Neural cell (in vitro differentiated cells): ENCODE data around the gene FSIP1. TPM values are rescaled to one million over a fixed set of nuclear protein-coding genes. Genes with fewer than 3 reads are reported as not detected.

Source experiments
- H2AFZ ChIP-seq: fragments of 200-600, 300-800 bp; sonication (generic), shearing (Covaris generic); 2 replicates; pipeline ENCODE4 v1.6.0; 2014; ENCODE audit warnings: low read depth, mild to moderate bottlenecking, antibody characterized with exemption, low read length, moderate library complexity
- H3F3A ChIP-seq: fragments of 200-600 bp; shearing (Covaris generic); 2 replicates; pipeline ENCODE4 v1.6.1; 2016; ENCODE audit warnings: mild to moderate bottlenecking, moderate library complexity, mixed read lengths, antibody characterized with exemption, low read length; ENCODE audit not compliant: insufficient read depth, poor library complexity, severe bottlenecking
- H3K27ac ChIP-seq: fragments of 200-600, 300-800 bp; sonication (generic), shearing (Covaris generic); 2 replicates; pipeline ENCODE4 v1.5.1; 2014; ENCODE audit warnings: mild to moderate bottlenecking, low read length, moderate library complexity
- H3K27me3 ChIP-seq: fragments of 300-800, 200-600 bp; sonication (generic), shearing (Covaris generic); 2 replicates; pipeline ENCODE4 v1.6.0; 2014; ENCODE audit warnings: mild to moderate bottlenecking, low read depth, low read length, moderate library complexity; ENCODE audit not compliant: insufficient read depth
- H3K36me3 ChIP-seq: fragments of 300-800, 200-600 bp; sonication (generic), shearing (Covaris generic); 2 replicates; pipeline ENCODE4 v1.5.1; 2014; ENCODE audit warnings: mild to moderate bottlenecking, antibody characterized with exemption, low read length, moderate library complexity; ENCODE audit not compliant: insufficient read depth
- H3K4me2 ChIP-seq: fragments of 300-800, 200-600 bp; sonication (generic), shearing (Covaris generic); 2 replicates; pipeline ENCODE4 v1.6.0; 2014; ENCODE audit warnings: mild to moderate bottlenecking, low read length
- H3K4me3 ChIP-seq: fragments of 300-800, 200-600 bp; sonication (generic), shearing (Covaris generic); 2 replicates; pipeline ENCODE4 v1.5.1; 2014; ENCODE audit warnings: mild to moderate bottlenecking, low read length, moderate library complexity
- H3K79me2 ChIP-seq: fragments of 200-600 bp; shearing (Covaris generic); replicated peaks from 2 replicates; pipeline ENCODE4 v1.6.0; 2014; ENCODE audit warnings: mild to moderate bottlenecking, low read length, moderate library complexity; ENCODE audit not compliant: insufficient read depth
- H3K9ac ChIP-seq: fragments of 300-800, 200-600 bp; sonication (generic), shearing (Covaris generic); 2 replicates; pipeline ENCODE4 v1.6.1; 2016; ENCODE audit warnings: mild to moderate bottlenecking, low read length, mixed read lengths
- H3K9me2 ChIP-seq: fragments of 200-600 bp; shearing (Covaris generic); 2 replicates; pipeline ENCODE4 v1.6.1; 2016; ENCODE audit warnings: mild to moderate bottlenecking, low read length, mixed read lengths; ENCODE audit not compliant: insufficient read depth
- H3K9me3 ChIP-seq: fragments of 200-600, 300-800 bp; sonication (generic), shearing (Covaris generic); 2 replicates; pipeline ENCODE4 v1.6.1; 2016; ENCODE audit warnings: mild to moderate bottlenecking, mixed run types, low read length, moderate library complexity, mixed read lengths
- H4K20me1 ChIP-seq: fragments of 200-600 bp; shearing (Covaris generic); 2 replicates; pipeline ENCODE4 v1.6.1; 2016; ENCODE audit warnings: mild to moderate bottlenecking, mixed run types; ENCODE audit not compliant: insufficient read depth
- EP300 ChIP-seq: fragments of 450-650 bp; conservative IDR thresholded peaks from 2 replicates; pipeline ENCODE4 v1.6.1; 2014; ENCODE audit warnings: antibody characterized with exemption, mild to moderate bottlenecking, moderate library complexity; ENCODE audit not compliant: poor library complexity, severe bottlenecking
- EZH2 ChIP-seq: fragments of 200-600, 300-800 bp; shearing (Covaris generic), sonication (generic); IDR thresholded peaks from 2 replicates; pipeline ENCODE4 v1.6.1; 2014; ENCODE audit warnings: antibody characterized with exemption, low read length, borderline replicate concordance, mild to moderate bottlenecking; ENCODE audit not compliant: insufficient read depth, poor library complexity, severe bottlenecking
- MXI1 ChIP-seq: fragments of 450-650 bp; conservative IDR thresholded peaks from 2 replicates; pipeline ENCODE4 v1.6.1; 2014; ENCODE audit warnings: antibody characterized with exemption, mild to moderate bottlenecking; ENCODE audit not compliant: poor library complexity, severe bottlenecking
- POLR2AphosphoS5 ChIP-seq: IDR thresholded peaks from 2 replicates; pipeline ENCODE4 v1.6.1; 2012
- RAD21 ChIP-seq: fragments of 450-650 bp; conservative IDR thresholded peaks from 2 replicates; pipeline ENCODE4 v1.6.1; 2014; ENCODE audit warnings: antibody characterized with exemption, mild to moderate bottlenecking, moderate library complexity
- SMC3 ChIP-seq: fragments of 450-650 bp; conservative IDR thresholded peaks from 2 replicates; pipeline ENCODE4 v1.6.1; 2014; ENCODE audit warnings: antibody characterized with exemption, mild to moderate bottlenecking, moderate library complexity; ENCODE audit not compliant: poor library complexity
- TAF1 ChIP-seq: IDR thresholded peaks from 2 replicates; pipeline ENCODE4 v1.6.1; 2012; ENCODE audit warnings: low read depth
- polyA plus RNA-seq: library from polyadenylated mRNA; depleted of rRNA; stranded (reverse); fragments of >200 nt; gene quantifications from 2 replicates; pipeline ENCODE4 v1.2.3, GENCODE V29; 2014
- TF ChIP-seq, protein P1 (sequence below): fragments of 450-650 bp; IDR thresholded peaks from 2 replicates; pipeline ENCODE4 v1.5.1; 2014; ENCODE audit warnings: antibody characterized with exemption, mild to moderate bottlenecking, moderate library complexity; ENCODE audit not compliant: poor library complexity, severe bottlenecking
- TF ChIP-seq, protein P2 (sequence below): IDR thresholded peaks from 2 replicates; pipeline ENCODE4 v1.6.1; 2012; ENCODE audit warnings: borderline replicate concordance

The FSIP1 gene
- polyA plus RNA-seq, 1 donor from 2014 or later = 3.8 TPM

DNA sequence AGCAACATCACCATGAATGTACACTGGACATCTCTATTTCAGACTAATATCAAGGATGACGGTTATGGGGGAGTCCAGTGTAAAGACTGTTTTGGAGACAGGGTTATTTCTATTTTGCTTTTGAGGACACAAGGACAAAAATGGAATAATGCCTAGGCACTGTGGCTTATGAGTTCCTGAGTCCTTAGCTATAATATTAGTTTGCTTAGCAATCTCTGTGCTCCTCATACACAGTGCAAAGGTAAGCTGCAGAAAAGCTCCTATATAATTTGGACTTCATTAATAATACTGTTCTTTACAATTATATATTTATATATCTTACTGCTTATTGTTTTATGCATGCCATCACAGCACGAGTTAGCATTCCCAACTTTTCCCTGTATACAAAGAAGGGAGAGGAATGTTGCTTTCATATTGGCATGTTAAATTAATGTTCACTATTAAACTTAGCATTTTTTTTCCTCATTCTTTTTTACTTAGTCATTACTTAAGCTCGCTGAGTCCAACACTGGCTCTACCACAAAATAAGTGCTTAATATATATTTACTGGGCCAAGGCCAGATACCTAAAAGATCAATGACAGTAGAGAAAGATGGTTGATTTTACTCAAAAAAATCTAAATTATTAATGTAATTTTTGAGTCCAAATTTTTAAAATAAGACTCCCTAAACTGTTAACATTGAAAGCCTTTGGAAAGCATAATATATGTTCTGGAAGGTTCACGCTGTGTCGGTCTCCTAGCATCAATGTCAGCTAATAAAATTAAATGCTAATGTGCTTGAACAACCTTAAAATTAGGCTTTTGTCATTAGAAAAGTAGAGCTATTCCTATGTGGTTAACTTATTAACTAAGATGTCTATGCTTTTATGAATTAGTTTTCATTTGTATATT is 187.9 kb downstream of the FSIP1 start:
- no peaks in the 10 kb centered on the region for H3K9me3 ChIP-seq
- H3K27me3 ChIP-seq = no peaks in the 10 kb centered on the region
- H3K79me2 ChIP-seq = no peaks in the 10 kb centered on the region
- no peak overlapping the region for H3K4me2 ChIP-seq
- no peak overlapping the region for H2AFZ ChIP-seq
- no peak overlapping the region for H3K9ac ChIP-seq
- H3K36me3 ChIP-seq = no peaks in the 10 kb centered on the region
- TF ChIP-seq, protein P1, sequence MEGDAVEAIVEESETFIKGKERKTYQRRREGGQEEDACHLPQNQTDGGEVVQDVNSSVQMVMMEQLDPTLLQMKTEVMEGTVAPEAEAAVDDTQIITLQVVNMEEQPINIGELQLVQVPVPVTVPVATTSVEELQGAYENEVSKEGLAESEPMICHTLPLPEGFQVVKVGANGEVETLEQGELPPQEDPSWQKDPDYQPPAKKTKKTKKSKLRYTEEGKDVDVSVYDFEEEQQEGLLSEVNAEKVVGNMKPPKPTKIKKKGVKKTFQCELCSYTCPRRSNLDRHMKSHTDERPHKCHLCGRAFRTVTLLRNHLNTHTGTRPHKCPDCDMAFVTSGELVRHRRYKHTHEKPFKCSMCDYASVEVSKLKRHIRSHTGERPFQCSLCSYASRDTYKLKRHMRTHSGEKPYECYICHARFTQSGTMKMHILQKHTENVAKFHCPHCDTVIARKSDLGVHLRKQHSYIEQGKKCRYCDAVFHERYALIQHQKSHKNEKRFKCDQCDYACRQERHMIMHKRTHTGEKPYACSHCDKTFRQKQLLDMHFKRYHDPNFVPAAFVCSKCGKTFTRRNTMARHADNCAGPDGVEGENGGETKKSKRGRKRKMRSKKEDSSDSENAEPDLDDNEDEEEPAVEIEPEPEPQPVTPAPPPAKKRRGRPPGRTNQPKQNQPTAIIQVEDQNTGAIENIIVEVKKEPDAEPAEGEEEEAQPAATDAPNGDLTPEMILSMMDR = no peak
- TF ChIP-seq MXI1 = no peak
- no peak for TF ChIP-seq POLR2AphosphoS5
- no peak for TF ChIP-seq EZH2
- TF ChIP-seq, protein P2, sequence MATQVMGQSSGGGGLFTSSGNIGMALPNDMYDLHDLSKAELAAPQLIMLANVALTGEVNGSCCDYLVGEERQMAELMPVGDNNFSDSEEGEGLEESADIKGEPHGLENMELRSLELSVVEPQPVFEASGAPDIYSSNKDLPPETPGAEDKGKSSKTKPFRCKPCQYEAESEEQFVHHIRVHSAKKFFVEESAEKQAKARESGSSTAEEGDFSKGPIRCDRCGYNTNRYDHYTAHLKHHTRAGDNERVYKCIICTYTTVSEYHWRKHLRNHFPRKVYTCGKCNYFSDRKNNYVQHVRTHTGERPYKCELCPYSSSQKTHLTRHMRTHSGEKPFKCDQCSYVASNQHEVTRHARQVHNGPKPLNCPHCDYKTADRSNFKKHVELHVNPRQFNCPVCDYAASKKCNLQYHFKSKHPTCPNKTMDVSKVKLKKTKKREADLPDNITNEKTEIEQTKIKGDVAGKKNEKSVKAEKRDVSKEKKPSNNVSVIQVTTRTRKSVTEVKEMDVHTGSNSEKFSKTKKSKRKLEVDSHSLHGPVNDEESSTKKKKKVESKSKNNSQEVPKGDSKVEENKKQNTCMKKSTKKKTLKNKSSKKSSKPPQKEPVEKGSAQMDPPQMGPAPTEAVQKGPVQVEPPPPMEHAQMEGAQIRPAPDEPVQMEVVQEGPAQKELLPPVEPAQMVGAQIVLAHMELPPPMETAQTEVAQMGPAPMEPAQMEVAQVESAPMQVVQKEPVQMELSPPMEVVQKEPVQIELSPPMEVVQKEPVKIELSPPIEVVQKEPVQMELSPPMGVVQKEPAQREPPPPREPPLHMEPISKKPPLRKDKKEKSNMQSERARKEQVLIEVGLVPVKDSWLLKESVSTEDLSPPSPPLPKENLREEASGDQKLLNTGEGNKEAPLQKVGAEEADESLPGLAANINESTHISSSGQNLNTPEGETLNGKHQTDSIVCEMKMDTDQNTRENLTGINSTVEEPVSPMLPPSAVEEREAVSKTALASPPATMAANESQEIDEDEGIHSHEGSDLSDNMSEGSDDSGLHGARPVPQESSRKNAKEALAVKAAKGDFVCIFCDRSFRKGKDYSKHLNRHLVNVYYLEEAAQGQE = no peak
- TF ChIP-seq SMC3 = no peak
- TF ChIP-seq RAD21 = no peak
- no peak for TF ChIP-seq TAF1
- TF ChIP-seq EP300 = no peak
- no peaks in the 10 kb centered on the region for H4K20me1 ChIP-seq
- no peak overlapping the region for H3K27ac ChIP-seq
- no peak overlapping the region for H3K4me3 ChIP-seq
- H3K9me2 ChIP-seq = no peaks in the 10 kb centered on the region
- H3F3A ChIP-seq = no peaks in the 10 kb centered on the region

DNA sequence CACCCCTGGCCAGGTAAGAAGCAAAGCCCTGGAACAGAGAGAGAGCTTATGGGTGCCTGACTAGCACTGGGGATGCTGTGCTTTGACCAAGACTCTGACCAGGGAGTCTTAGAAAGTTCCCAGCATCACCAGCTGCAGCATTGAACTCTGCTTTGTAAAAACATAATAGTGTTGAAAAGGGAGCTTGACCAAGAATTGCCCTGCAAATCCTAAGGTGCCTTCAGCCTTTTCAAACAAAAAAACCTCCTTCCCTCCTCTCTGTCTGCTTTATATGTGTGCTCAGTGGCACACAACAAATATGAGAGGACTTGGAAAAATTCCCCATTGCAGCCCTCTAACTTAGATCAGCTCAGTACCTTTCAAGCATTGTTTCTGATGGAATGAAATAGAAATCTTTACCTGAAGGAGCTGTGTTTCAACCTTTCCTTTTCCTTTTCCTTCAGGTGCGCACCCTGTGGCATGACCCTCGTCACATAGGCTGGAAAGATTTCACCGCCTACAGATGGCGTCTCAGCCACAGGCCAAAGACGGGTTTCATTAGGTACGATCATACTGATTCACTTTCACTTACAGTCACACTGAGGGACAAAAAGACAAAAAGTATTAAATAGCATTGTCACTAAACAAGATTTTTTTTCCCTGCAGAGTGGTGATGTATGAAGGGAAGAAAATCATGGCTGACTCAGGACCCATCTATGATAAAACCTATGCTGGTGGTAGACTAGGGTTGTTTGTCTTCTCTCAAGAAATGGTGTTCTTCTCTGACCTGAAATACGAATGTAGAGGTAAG is 188.8 kb downstream of the FSIP1 start:
- Histone ChIP-seq H3K79me2 (no peaks in the 10 kb centered on the region), H3K4me3 (no peak overlapping the region), H4K20me1 (no peaks in the 10 kb centered on the region), H3K9me3 (no peaks in the 10 kb centered on the region), H3F3A (no peaks in the 10 kb centered on the region), H3K4me2 (no peak overlapping the region), H3K27me3 (no peaks in the 10 kb centered on the region), H2AFZ (no peak overlapping the region), H3K9me2 (no peaks in the 10 kb centered on the region), H3K27ac (no peak overlapping the region), H3K9ac (no peak overlapping the region), H3K36me3 (no peaks in the 10 kb centered on the region)
- TF ChIP-seq RAD21 = no peak
- TF ChIP-seq, protein P2 = no peak
- no peak for TF ChIP-seq POLR2AphosphoS5
- TF ChIP-seq MXI1 = no peak
- TF ChIP-seq EP300 = no peak
- TF ChIP-seq TAF1 = no peak
- TF ChIP-seq SMC3 = no peak
- TF ChIP-seq EZH2 = no peak
- TF ChIP-seq, protein P1 = no peak
